ENCODE data around the gene NDE1.

- TF ChIP-seq POLR2A (IDR thresholded peaks at IDR 0.05) (no peak), CTCF (IDR thresholded peaks at IDR 0.05) (no peak)
Measured at GRCh38 chr16:15773968-15774367, 123.9 kb downstream of the NDE1 start.
